HL-60/S4 treated with phorbol 12-myristate 13-acetate at 8.2 ng/mL for 4 days and 3 days (cell line): ENCODE results near the gene PKDCC.
"Not testable (repeated sequence)": the region's sequence is repeated elsewhere in the genome, so short reads cannot be mapped to it uniquely, and the experiment has no call there.

Source experiments
- in situ Hi-C: fragments of 300-500 bp; cut with MboI; formaldehyde crosslinking; loops from 2 replicates; pipeline ENCODE4 v1.15.0; 2022; ENCODE audit warnings: low sequenced_read_pairs

Gene PKDCC

DNA sequence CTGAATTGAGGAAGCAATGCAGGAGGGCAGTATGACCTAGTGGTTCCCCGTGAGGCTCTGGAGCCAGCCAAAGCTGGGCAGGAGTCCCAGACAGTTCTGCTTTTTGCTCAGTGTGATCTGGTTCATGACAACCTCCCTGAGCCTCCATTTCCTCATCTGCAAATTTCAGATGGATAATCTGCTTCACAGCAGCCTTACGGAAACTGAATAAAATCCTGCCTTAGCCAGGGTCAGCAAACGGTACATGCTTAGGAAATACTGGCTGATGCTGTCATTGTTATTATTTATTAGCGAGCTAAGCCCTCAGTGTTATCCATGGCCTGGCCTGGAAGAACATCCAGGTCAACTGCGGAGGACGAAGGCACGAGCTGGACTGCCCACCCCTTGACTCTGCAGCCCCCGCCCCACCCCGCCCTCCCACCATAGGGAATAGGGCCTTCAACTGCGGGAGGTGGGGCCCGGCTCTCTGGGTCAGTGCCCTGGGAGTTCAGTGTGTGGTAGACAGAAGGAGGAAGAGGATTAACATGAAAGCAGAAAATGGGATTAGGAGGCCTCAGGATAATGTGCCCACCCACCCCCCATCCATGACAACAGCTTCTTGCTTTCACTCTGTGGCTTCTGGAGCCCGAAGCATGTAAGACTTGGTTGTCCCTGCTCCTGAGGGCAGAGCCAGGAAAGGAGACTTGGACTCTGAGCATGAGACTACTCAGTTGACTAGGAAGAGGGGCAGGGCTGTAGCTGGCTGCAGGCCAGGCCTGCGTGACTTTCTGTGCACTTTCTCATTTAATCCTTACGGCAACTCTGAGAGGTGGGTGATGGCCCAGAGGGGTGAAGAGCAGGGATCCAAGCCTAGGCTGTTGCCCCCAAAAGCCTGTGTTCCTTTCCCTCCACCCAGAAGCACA is 13.1 kb downstream of the PKDCC start:
- in situ Hi-C loops: no loop called here

DNA sequence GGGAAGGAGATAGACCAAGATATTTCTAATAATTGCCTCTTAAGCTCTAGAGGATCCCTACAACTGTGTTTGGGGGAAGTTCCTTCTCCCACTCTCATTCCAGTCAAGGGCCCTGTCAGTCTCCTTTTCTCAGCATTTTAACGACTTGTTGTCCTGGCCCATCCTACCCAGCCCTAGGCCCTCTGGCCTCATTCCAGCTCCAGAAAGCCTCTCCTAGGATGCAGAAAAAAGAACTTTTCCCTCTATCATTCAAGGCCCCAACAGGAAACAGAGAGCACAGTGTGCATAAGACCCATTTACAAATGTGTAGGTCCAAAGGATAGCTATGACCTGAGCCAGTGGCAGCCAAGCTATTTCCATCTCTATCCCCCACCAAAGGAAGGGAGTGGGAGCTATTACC is 14.0 kb downstream of the PKDCC start:
- in situ Hi-C loops: no loop called here

DNA sequence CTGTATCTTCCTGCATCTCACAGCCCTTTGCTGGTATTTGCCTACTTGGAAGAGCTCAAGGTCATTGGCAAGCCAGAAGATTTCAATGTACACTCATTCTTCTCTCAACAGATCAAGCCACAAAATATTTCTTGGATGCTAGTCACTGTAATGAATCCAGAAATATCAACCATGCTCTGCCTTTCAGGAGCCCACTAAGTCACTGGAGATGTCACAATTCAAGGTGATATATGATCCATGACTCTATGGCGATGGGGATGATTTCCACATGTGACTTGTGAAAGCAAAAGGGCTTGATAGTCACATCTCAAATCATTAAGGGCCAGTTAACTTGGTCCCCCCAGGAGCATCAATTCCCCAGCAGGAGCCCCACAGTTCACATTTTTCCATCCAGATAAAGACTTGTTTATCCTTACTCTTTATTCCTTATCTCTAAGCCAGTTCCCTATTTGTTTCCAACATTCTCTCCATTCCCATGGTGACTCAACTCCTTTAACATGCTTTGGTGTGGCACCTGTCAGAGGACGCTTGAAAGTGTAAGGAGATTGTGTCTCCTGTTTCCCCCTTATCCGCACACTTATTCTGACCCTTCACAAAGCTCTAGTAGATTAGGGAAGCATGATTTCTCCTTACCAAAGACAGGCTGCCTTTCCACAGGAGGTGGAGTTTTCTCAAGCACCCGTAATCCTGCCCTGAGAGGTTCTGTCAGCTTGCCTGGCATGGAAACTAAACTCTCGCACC is 15.8 kb downstream of the PKDCC start:
- in situ Hi-C loops: no loop called here

DNA sequence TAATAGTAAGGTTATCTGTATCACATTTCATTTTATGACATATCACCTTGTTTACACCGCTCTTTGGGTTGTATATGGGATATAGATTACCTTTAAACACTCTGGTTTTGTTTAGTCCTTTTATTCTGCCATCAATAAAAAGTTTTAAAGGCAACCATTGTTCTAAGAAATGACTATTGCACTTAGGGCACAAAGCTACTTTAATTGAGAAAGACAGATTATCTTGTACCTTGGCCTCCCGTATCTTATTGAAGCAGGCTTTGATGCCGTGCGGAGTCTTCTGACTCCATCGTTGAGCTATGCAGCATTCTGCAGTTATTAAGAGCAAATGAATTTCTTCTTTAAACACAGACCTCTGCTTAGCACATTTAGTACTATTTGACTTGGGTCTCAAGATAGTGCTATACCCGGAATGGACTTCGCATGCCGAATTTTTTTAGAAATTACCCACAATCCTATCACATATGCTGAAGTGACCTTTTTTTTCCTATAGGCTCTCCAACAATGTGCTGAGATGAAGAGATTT is 16.7 kb downstream of the PKDCC start:
- in situ Hi-C loops: no loop called here

DNA sequence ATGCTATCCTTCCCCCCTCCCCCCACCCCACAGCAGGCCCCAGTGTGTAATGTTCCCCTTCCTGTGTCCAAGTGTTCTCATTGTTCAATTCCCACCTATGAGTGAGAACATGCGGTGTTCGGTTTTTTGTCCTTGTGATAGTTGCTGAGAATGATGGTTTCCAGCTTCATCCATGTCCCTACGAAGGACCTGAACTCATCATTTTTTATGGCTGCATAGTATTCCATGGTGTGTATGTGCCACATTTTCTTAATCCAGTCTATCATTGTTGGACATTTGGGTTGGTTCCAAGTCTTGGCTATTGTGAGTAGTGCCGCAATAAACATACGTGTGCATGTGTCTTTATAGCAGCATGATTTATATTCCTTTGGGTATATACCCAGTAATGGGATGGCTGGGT is 17.9 kb downstream of the PKDCC start:
- in situ Hi-C loops: not testable (repeated sequence)

DNA sequence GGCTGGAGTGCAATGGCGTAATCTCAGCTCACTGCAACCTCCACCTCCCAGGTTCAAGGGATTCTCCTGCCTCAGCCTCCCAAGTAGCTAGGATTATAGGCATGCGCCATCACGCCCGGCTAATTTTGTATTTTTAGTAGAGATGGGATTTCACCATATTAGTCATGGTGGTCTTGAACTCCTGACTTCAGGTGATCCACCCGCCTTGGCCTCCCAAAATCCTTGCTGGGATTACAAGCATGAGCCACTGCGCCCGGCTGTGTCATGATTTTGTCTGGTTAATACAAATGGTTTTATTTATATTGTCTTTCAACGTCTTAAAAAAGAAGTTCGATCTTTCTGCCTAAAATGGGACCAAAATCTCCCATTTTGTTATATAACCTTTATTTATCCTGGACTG is 19.2 kb downstream of the PKDCC start:
- in situ Hi-C loops: not testable (repeated sequence)

DNA sequence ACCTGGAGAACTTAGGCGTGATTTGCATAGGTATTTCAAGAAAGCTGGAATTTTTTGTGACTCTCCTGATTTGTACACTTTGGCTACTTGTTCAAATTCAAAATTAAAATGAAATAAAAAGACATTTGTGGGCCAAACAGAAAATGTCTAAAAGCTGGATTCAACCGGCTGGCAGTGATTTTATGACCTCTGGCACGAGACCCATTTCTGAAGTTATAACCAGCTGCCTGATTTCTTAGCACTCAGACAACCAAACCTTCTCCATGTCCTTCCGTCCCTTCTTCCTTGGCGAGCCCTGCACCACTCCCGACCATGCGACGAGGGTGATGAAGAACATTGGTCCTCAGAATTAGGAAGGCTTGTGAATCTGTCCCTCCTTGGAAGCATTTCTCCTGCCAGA is 19.7 kb downstream of the PKDCC start:
- in situ Hi-C loops: no loop called here

DNA sequence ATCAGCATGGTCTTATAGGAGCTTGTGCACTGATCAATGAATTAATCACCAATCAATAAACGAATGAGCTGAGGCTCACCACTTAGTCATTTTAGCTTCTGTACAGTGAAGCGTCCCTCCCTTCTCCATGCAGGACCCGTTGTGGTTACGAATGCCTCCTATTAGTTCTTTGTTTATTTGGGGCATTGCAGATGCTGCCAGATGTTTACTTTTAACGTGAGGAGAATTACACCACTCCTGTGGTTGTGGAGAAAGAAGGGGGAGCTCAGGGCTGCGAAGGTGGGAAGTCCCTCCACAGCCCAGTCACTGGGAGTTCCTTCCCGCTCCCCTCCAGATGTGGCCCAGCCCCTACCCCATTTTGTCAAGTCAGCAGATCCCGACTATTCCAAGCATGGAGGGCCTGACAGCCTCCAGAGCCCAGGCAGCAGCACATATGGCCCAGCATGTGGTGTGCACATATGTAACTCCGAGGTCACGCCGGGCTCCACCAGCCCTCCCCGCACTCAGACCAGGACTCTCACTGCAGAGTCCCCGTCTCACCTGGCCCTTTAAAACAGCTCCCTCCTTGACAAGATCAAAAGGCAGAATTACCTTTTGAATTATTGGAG is 20.9 kb downstream of the PKDCC start:
- in situ Hi-C loops: no loop called here

DNA sequence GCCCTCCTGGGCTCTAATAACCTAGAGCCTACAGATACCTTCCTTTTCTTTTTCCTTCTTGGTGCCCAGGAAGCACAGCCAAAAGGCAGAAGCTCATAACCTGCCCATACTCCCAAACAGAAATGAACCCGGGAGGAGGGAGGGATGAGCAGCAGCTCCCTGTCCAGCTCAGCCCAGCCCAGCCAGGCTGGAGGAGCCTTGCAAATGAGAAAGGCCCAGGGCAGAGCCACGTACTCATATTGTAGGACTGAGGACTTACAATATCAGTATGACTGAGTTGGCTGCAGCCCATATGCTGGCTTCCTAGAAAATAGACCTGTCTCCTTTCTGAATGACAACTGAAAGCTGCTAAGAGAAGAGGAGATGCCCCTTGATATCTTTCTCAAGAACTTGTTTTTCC is 21.7 kb downstream of the PKDCC start:
- in situ Hi-C loops: no loop called here

DNA sequence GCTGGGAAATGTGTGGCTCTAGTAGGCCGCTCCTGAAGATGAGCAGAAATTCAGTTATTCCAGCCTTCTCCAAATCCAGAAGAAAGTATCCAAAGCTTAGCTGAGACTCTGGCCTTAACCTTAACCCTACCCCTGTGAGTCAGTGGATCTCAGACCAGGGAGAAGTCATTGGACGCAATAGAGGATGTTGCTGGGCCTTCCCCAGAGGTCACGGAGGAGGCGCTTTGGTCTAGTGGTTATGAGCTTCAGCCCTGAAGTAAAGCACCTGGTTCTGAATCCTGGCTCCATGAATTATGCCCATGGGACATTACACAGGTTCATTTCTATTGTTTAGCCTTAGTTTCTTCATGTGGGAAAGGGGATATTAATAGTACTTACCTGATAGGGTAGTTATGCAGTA is 24.0 kb downstream of the PKDCC start:
- in situ Hi-C loops: no loop called here

DNA sequence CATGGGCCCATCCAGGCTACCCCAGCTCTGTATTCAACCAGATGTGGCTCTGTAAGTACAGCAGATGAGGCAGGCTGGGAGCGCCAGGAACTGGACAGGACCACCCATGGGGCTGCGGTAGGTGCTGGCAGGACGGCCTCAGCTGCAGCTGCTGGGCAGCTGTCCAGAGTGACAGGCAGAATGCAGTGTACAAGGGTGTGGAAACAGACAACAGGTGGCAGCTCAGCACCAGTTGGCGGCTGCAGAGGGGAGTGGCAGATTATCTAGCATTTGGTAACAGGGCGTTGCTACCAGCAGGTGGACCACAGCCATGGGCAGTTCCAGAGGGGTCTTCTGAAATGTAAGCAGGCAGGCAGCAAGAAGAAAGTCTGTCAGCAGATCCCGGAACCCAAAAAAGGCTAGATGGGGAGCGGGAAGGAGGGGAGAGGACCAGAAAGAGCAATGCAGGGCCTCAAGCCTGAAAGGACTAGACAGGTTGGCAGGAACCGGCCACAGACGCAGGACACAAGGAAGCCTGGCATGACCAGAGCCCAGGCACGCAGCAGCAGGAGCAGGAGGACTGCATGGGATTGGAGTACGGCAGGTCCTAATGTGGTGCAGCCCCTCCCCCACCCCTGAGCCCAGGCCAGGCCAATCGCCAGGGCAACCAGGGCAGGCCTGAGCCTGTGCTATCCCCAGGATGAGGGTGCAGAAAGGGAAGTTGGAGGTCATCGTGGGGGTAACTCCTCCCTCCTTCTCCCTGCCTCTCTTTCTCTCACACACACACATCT is 24.7 kb downstream of the PKDCC start:
- in situ Hi-C loops: no loop called here

DNA sequence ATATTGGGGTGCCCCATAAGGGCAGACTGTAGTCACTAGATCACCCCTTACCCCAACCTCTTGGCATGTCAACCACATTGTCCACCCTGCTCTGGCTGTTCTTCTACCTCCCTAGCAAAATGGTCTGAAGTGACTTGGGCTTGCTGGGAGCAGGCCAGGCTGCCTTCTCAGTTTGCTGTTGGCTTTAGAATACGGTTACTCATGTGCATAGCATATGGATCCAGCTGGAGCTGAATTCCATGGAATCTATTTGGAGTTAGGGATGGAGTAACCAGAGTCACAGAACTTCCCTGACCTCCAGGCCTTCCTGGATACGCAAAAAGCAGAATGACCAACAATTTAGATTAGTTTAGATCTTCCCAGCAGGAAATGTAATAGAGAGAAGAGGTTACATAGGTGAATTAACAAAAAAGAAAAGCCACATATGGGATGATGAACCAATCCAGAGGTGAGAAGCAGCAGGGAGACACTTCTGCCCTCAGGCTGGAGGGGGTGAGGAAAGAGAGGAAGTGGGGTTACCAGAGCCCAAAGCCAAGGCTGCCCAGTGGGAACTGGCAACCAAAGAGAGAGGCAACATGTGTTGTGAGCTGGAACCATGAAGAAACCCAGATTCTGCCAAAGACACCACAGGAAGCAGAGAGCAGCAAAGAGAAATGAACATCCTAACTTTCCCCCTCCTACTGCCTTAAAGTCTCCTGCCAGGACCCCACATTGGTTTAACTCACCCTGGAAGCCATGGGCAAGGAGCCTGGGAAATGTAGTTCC is 26.1 kb downstream of the PKDCC start:
- in situ Hi-C loops: no loop called here

DNA sequence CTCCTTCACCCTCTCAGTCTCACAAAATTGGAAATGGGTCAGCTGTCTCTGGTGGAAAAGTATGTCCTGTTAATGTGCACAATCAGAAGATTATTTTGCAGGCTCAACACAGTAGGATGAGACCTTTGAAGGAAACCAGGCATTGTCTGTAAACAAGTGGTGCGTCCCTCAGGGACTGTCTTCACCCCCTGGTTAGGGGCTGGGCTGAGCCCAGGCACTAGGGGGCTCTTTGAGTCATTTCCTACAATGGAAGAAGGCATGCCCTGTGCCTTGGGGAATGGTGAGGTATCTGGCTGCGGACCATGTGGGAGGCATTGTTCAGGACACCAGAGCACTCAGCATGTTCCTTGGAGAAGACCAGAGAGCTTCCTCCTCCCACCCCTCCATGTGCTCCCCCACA is 26.8 kb downstream of the PKDCC start:
- in situ Hi-C loops: no loop called here

DNA sequence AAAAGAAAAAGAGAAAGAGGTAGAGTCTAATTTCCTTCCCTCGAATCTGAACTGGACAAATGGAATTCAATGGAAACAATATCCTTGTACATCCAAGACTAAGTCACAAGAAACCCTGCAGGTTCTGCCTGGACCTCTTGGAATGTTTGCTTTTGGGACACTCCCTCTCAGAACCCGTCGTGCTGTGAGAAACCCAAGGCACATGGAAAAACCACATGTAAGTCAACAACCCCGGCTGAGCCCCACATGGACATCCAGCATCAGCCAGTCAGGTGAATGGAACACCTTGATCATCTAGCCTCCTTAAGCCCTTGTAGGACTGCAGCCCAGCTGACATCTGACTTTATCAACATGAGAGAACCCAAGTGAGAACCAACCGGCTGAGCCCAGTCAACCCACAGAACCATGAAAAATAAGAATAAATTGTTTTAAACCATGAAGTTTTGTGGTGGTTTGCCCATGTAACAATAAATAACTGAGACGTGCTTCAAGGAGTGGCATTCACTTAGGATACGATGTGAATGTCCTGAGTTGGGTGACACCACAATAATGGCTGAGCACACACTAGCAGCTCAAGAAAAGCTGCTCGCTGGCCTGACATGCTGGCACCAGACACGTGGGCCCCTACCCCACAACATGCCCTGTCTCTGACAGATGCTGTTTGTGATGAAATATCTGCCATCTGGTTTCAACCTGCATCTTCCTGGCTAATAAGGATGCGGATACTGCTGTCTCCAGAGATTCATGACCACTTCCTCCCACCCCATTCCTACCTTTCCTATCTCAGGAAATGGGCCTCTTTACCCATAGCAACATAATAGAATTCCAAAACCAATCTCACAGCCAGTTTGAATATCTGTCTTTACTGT is 28.8 kb downstream of the PKDCC start:
- in situ Hi-C loops: no loop called here

DNA sequence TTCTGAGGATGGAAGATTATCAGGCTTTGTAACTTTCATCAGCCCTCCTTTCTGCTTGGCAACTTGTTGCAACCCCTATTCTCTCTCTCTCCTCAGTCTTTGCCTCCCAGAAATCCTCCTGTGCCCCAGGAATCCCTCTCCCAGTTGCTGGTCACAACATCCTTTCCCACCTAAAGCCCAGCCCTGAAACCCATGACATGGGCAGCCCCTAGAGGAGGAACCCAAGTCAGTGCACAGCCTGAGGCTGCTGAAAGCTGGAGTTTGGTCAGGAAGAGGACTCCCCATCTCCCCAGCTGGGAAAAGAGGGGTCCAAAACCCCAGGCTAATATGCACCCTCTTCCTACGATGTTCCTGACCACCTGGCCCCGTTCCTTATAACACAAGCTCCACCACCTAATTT is 29.5 kb downstream of the PKDCC start:
- in situ Hi-C loops: no loop called here

DNA sequence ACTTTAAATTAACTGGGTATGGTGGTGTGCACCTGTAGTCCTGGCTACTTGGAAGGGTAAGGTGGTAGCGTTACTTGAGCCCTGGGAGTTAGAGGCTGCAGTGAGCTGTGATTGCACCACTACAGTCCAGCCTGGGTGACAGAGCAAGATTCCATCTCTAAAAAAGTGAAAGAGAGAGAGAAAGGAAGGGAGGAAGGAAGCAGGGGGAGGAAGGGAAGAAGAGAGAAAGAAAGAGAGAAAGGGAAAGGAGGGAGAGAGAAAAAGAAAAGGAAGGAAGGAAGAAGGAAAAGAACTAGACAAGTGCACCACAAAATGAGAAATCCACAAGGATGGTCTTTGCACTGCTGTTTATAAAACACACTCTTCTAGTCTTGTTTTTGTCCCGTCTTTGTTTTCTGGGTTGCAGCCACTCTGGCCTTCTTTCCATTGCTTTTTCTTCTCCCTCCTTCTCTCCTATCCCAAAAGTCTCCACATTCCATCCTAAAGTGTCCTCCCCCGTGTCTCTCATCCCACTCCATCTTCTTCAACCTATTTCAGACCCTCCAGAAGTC is 32.0 kb downstream of the PKDCC start:
- in situ Hi-C loops: no loop called here

DNA sequence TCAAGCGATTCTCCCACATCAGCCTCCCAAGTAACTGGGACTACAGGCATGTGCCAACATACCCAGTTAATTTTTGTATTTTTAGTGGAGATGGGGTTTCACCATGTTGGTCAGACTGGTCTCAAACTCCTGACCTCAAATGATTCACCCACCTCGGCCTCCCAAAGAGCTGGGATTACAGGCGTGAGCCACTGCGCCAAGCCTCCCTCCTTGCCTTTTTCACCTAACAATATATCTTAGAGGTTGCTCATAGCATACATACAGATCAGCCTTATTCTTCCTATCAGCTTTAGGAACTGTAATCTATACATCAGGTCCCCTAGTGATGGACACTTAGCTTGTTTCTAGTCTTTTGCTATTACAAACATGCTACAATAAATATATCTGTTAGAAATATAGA is 33.3 kb downstream of the PKDCC start:
- in situ Hi-C loops: not testable (repeated sequence)

DNA sequence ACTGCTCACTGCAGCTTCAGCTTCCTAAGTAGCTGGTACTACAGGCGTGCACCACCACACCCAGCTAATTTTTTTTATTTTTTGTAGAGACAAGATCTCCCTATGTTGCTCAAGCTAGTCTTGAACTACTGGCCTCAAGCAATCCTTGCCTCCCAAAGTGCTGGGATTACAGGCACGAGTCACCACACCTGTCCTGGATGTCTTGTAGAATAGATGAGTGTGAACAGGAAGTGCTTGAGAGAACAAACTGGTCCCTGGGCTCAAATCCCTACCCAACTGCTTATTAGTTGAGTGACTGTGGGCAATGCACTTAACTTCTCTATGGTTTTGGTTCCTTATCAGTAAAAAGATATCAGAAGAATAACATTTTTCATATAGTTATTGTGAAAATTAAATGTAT is 34.2 kb downstream of the PKDCC start:
- in situ Hi-C loops: no loop called here

DNA sequence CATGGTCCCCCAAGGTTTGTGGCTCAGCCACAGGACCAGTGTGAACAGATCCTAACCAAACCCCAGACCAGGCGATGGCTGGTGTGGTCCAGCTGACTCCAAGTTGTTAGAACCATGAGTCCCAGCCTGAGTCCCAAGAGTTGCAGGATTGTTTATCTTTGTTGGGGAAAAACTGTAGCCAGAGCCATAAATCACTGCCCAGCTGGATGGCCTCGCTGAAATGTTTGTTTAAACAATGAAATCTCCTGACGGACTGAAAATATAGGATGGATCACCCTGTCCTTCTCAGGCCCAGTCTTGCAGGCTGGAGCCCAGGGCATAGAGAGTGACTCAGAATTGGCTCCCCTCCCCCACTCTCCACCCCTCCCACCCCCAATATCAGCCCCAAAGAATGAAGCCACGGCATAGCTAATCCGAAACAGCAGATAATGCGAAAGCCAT is 36.4 kb downstream of the PKDCC start:
- in situ Hi-C loops: no loop called here
